ENCODE data around the gene SMCO4.
A peak's percentile ranks its signal among the peaks of the same experiment; 100 is the strongest.
"Not testable (repeated sequence)": the region's sequence is repeated elsewhere in the genome, so short reads cannot be mapped to it uniquely, and the experiment has no call there.

SMCO4 gene, protein sequence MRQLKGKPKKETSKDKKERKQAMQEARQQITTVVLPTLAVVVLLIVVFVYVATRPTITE

DNA sequence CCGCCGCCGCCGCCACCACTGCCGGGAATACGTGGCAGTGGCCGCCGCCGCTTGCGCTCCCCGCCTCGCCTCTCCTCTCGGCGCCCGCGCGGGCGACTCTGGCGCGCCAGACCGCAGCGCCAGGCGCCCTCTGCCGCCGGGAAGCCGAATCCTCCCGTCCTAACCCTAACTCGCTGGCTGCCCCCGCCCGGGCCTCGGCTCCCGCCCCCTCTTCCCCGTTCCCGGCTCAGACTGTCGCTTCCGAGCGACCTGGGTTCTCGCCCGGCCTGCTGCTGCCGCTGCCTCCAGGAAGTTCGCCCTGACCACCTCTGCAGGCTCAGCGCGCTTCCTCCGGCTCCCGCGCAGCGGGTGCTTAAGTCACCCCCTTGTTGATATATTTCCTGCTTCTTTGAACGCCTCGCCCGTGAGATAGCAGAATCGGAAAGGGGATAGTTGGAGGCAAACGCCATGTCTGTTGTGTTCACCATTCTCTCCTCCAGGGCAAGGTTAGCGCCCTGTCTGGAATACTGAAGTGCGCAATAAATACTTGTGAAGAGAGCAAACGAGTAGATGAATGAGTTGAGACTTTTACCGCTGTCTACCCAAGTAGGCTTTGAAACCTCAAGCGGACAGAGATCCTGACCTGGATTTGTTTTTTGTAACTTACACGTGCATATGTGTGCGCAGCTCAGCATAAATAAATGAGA is at the start of gene SMCO4:
TSS of gene SMCO4 (minus strand) at position 100 of the 686 bp plus-strand sequence. CDS start 64,202 bp downstream, outside the sequence.
- DNase-seq, result peak; percentile 47

DNA sequence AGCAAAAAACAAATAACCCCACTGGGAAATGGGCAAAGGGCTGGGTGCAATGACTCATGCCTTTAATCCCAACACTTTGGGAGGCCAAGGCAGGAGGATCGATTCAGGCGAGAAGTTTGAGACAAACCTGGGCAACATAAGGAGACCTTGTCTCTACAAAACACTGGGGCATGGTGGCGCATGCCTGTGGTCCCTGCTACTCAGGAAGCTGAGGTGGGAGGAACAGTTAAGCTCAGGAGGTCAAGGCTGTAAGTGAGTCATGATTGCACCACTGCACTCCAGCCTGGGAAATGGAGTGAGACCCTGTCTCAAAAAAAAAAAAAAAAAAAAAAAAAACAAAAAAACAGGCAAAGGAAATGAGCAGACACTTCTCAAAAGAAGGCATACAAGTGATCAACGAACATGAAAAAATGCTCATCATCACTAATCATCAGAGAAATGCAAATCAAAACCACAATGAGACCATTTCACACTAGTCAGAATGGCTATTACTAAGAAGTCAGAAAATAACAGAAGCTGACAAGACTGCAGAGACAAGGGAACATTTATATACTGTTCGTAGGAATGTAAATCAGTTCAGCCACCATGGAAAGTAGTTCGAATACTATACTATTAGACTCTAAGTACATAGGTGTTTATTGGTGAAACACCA is 48.2 kb upstream of the SMCO4 start:
- no peak for DNase-seq

GRCh38 chr11:93589347-93589746 is 46.2 kb upstream of the SMCO4 start:
- DNase-seq, result no peak

- DNase-seq, result no peak
Observed at GRCh38 chr11:93587858-93588581, 44.8 kb upstream of the SMCO4 start.

- not testable (repeated sequence) for DNase-seq
Observed at GRCh38 chr11:93587425-93587824, 44.2 kb upstream of the SMCO4 start.

DNA sequence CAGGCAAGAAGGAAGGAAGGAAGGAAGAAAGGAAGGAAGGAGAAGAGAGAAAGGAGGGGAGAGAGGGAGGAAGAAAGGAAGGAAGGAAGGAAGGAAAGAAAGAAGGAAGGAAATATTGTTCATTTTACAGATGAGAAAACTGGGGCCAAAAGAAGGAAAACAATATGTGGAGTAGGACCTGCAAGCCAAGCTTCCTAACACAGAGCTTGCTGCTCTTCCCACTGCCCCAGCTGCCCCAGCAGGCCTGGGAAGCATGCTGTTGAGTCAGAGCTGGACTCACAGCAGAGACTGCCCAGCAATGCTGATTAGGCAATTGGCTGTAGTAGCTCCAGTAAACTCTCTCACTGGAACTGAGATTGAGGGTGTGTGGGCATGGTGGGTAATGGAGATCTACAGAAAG is 42.6 kb upstream of the SMCO4 start:
- no peak for DNase-seq

- DNase-seq, result no peak
Observed at GRCh38 chr11:93583490-93583889, 40.3 kb upstream of the SMCO4 start.

GRCh38 chr11:93579187-93579751 is 36.1 kb upstream of the SMCO4 start:
- DNase-seq, result no peak

GRCh38 chr11:93577286-93577685 is 34.1 kb upstream of the SMCO4 start:
- DNase-seq, result no peak

- DNase-seq, result not testable (repeated sequence)
Observed at GRCh38 chr11:93576870-93577269, 33.7 kb upstream of the SMCO4 start.

- no peak for DNase-seq
Observed at GRCh38 chr11:93574638-93575220, 31.5 kb upstream of the SMCO4 start.

DNA sequence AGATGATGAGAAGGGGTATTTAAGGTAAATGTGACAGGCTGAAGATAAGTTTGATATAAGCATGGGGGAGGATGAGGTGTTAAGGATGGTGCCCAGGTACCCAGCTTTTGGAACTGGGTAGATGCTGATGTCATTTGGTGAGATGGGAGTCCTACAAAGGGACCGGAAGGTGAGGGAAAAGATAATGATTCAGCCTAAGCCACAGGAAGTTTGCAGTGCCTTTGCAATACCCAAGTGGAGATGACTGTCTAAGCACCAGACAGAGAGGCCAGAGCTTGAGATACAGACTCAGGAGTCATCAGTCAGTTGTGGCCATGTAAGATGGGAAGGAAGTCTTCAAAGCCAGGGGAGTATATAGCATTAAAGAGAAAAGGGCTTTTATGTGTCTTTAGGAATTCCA is 30.0 kb upstream of the SMCO4 start:
- no peak for DNase-seq

- DNase-seq, result no peak
Observed at GRCh38 chr11:93572621-93573020, 29.4 kb upstream of the SMCO4 start.

GRCh38 chr11:93572171-93572570 is 29.0 kb upstream of the SMCO4 start:
- no peak for DNase-seq

- DNase-seq, result no peak
Observed at GRCh38 chr11:93571612-93572011, 28.4 kb upstream of the SMCO4 start.

DNA sequence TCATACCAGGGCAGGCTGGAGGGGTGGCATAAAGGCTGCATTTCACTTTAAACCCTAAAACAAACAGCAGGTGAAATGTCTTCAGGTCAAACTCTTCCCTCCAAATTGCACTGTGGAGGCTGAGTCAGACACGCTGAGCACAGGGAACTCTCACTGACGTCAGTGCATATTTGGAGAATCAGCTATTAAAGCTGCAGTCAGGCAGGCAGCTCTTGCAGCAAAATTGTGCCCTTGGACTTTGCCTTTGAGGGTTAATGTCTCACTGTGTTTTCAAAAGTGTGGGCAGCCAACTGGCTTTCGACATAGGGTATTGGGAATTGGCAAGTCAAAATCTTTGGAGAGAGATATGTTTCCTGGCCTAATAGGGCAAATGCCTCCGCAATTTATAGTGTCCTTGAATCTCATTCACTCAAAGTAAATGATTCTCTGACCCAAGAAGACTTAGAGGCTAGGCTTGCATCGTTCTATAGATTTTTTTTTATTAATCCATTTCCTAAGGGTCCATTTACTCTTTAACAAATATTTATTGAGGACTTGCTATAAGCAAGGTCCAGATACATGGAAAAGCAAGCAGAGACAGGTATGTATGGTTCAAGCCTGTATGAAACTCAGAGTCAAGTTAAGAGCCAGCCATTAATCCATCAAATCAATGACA is 27.7 kb upstream of the SMCO4 start:
- DNase-seq, result no peak

DNA sequence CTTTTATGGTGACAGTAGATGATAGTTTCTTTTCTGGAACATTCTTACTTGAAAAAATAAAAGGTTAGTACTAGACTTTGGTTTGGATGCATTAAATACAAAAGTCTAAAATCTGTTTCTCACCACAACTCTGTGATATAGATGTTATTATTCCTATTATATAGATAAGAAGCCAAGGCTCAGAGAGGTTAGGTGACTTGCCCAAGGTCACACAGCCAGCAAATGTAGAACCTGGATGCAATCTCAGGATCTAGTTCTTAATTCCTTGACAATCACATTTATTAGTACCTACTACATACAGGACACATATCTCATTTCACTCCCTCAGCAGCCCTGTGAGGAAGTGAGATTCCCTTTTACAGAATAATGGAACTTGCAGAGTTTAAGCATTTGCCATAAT is 26.3 kb upstream of the SMCO4 start:
- DNase-seq, result no peak

GRCh38 chr11:93568726-93569125 is 25.5 kb upstream of the SMCO4 start:
- DNase-seq, result no peak

DNA sequence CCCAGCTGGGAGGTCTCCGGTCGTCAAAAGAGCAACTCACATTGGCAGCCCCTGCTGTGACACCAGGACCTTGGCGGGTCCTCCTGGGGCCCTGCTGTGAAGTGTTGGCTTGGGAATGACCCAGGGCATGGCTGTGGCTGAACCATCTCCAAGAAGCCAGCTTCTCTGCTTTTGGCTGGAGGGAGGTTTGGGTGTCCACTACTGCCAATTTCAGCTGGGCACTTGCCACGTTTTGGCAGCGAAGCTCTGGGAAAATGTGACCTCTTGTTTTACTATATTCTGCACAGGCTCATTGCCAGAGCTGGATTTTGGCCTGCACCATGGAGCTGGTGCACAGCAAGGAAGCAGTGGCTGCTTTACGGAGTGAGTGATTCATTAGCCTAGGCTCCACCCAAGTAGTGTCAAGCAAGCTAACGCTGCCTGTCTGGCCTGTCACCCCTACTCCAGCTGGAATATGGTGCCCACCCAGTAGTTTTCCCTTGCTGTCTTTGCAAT is 24.3 kb upstream of the SMCO4 start:
- no peak for DNase-seq

GRCh38 chr11:93564895-93565294 is 21.7 kb upstream of the SMCO4 start:
- no peak for DNase-seq

GRCh38 chr11:93563857-93564256 is 20.7 kb upstream of the SMCO4 start:
- no peak for DNase-seq

GRCh38 chr11:93560199-93560932 is 17.2 kb upstream of the SMCO4 start:
- no peak for DNase-seq
